Measurements from ENCODE around the gene PSMC2.
"Not testable (repeated sequence)": the region's sequence is repeated elsewhere in the genome, so short reads cannot be mapped to it uniquely, and the experiment has no call there.

The PSMC2 gene

GRCh38 chr7:103379270-103379975 lies 32.0 kb downstream of the PSMC2 start:
- DNase-seq (ENCODE audit: low spot score) = no peak

GRCh38 chr7:103380395-103381191 lies 33.1 kb downstream of the PSMC2 start:
- DNase-seq (ENCODE audit: low spot score) = no peak

DNA sequence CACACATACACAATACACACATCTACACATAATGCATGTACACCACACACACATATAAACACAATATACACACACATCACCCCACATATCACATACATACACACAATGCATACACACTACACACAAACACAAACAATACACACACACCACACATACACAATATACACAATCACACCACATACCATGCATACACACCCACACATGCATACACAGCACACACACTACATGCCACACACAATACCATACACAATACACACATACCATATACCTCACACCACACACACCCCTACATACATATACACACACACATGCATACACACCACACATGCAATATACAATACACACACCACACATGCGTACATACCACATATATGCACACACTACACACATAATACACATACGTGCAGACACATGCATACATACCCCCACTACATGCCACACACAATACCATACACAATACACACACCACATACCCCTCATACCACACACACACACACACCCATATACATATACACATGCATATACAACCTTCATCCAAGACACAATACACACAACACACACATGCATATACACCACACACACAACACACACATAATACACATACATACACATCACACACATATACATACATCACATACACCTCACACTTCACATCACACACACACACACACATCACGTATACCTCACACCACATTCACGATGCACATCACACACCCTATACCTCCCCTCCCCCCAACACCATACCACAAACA lies 34.0 kb downstream of the PSMC2 start:
- no peak for DNase-seq (ENCODE audit: low spot score)

DNA sequence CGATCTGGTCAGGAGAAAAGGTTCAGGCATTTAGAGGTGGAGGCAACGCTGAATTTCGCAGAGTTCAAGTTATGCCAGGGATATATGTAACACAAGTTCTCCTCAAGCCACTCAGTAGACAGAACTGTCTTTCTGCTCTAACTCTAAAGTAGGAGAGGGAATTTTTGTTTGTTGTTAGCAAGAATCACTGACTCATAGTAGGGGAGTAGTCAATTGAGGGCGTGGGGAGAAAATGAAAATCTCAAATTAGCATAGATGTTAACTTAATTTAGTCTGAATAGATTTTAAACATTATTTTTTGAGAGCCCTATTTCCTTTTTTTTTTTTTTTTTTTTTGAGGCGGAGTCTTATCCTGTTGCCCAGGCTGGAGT lies 34.6 kb downstream of the PSMC2 start:
- no peak for DNase-seq (ENCODE audit: low spot score)

GRCh38 chr7:103387242-103387641 lies 39.8 kb downstream of the PSMC2 start:
- DNase-seq (ENCODE audit: low spot score) = no peak

DNA sequence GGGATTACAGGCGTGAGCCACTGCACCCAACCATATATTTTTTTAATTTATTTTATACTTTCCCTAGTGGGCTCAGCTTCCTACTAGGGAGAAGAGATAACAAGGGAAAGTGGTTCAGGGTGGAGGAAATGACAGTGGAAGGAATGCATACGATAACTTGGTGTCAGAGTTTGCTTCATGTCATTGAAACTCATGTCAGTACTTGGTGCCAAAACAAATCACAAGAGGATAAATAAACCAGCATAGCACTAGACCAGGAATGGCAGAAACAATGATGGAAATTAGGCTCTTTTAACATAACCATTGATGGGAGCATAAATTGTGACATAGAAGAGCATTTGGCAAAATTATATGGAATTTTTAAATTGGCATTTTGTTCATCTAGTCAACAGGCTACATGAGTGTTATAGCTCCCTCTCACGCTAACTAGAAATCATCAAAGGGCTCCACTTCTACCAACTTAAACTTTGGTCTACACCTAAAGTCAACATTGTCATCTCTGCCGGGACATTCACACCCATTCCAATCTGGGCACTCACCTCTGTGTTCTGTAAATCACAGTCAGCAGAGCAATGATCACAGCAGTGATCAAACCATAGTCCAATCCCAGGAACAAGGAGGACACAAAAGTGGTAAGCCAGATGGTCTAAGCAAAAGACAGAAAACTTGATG lies 41.2 kb downstream of the PSMC2 start:
- DNase-seq (ENCODE audit: low spot score) = no peak

DNA sequence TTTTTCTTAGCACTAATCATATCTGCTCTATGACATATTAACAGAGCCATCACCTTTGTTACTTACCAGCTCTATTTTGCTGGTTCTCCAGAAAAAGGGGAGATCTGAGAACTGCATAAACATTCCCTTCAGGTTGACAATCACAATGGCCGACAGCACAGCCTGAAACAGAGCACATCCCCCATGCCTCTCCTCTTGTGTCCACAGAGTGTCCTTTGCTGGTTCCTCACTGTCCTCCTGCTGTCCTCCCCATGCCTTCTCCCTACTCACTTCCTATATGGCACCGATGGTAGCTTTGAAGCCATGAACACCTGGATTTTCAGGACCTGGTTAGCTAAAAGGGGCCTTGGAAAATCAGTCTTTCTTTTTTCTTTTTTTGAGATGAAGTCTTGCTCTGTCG lies 41.8 kb downstream of the PSMC2 start:
- no peak for DNase-seq (ENCODE audit: low spot score)

- DNase-seq (ENCODE audit: low spot score) = no peak
Measured at GRCh38 chr7:103391150-103391549, 43.7 kb downstream of the PSMC2 start.

DNA sequence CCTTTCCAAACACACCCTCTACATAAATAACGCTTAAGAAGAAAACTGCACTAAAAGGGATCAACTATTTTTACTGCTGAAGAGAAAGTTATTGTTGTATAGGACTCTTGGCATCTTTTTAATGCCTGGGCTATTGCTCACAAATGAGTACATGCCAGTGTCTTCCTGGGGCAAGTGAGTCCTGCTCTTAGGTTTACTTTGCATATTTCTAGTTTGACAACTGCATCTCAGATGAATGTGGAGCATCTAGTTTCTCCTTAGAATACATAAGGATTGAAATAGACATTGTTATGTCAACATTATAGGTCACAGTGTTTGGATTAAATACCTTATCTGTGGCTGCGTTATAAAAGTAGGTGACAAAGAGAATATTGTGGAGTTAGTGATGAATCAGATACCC lies 44.5 kb downstream of the PSMC2 start:
- no peak for DNase-seq (ENCODE audit: low spot score)

DNA sequence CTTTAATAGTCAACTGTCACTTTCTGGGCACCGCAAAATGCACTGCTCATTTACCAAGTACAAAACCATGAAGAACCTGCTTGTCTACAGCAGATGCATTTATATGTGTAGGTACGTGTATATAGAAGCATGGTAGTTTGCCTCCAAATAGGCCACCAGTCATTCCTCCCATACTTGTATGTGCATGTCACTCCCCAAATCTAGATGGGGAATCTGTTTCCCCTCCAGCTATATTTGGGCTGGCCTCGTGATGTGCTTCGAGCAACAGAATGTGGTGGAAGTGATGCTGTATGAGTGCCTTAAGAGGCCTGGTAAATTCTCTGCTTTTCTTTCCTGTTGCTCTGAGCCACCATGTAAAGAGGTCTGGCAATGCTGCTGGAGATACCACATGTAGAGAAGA lies 47.1 kb downstream of the PSMC2 start:
- DNase-seq (ENCODE audit: low spot score) = no peak

GRCh38 chr7:103395071-103395470 lies 47.6 kb downstream of the PSMC2 start:
- no peak for DNase-seq (ENCODE audit: low spot score)

DNA sequence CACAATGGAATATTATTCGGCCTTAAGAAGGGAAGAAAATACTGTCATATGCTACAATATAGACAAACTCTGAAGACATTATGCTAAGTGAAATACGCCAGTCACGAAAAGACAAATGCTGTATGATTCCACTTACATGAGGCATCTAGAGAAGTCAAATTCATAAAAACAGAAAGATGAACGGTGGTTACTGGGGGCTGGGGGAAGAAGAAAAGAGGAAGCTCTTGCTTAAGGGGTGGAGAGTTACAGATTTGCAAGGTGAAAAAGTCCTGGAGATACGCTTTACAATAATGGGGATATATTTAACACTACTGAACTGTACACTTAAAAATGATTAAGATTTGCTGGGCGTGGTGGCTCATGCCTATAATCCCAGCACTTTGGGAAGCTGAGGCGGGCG lies 49.0 kb downstream of the PSMC2 start:
- no peak for DNase-seq (ENCODE audit: low spot score)

- no peak for DNase-seq (ENCODE audit: low spot score)
Measured at GRCh38 chr7:103398483-103399127, 51.2 kb downstream of the PSMC2 start.

- not testable (repeated sequence) for DNase-seq (ENCODE audit: low spot score)
Measured at GRCh38 chr7:103399687-103400086, 52.2 kb downstream of the PSMC2 start.

- DNase-seq (ENCODE audit: low spot score) = not testable (repeated sequence)
Measured at GRCh38 chr7:103405789-103406613, 58.6 kb downstream of the PSMC2 start.

DNA sequence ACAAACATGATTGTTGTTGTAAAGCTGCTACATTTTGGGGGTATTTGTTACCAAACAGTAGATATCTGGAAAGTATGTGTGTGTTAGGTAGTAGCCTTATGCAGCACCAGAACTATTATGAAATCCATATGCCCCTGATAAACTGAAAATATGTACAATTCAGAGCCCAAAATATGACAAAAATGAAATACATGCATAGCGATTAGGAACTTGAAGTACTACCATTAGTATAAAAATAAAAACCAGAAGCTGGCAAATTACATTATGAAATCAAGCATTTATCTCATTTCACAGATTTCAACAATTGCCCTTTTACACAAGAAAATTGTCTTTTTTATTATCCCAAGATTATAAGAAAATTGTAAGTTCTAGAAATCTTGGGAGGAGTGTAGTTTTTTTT lies 64.7 kb downstream of the PSMC2 start:
- DNase-seq (ENCODE audit: low spot score) = no peak

DNA sequence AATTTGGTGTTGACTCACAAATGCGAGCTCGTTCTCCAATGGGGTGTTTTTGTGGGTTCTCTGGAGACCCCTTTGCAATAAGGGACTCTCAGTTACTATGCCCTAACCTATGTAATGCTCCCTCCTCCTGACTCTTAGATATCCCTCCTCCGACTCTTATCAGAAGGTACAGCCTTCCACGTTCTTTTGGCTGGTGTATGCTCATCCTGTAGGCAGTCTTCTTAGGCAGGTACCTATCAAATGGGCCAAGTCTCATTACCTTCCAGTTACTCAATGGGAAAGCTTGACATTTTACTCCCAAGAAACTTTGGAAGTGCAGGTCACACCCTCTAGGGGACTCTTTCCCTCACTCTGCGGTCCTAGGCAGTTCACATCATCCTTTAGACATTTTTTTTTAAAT lies 66.0 kb downstream of the PSMC2 start:
- DNase-seq (ENCODE audit: low spot score) = no peak

GRCh38 chr7:103418241-103418640 lies 70.8 kb downstream of the PSMC2 start:
- no peak for DNase-seq (ENCODE audit: low spot score)

All from AG20443 (cell line).